Panc1 (cell line): ENCODE data around the gene RUNX3.

Experiments used
- POLR2AphosphoS5 ChIP-seq: IDR thresholded peaks from 2 replicates; pipeline ENCODE4 v1.6.1; 2012; ENCODE audit warnings: mild to moderate bottlenecking, low read depth, low read length, moderate library complexity
- SIN3A ChIP-seq: IDR thresholded peaks from 2 replicates; pipeline ENCODE4 v1.6.1; 2012; ENCODE audit warnings: low read depth, mild to moderate bottlenecking, low read length, moderate library complexity, borderline replicate concordance; ENCODE audit not compliant: insufficient read depth
- TCF7L2 ChIP-seq: IDR thresholded peaks from 2 replicates; pipeline ENCODE4 v1.6.1; 2011; ENCODE audit warnings: mild to moderate bottlenecking, low read depth, low read length, inconsistent platforms
- TF ChIP-seq, protein P1 (sequence below): fragments of 450-650 bp; IDR thresholded peaks from 2 replicates; pipeline ENCODE4 v1.5.1; 2017; ENCODE audit warnings: mild to moderate bottlenecking
- TF ChIP-seq, protein P2 (sequence below), 2 experiments: IDR thresholded peaks; 2 replicates each; pipeline ENCODE4 v1.6.1; 2011 to 2012; ENCODE audit warnings: low read depth in 2 of 2, control low read depth in 1 of 2, low read length in 1 of 2, mild to moderate bottlenecking in 1 of 2, moderate library complexity in 1 of 2; ENCODE audit not compliant: insufficient read depth in 1 of 2

DNA sequence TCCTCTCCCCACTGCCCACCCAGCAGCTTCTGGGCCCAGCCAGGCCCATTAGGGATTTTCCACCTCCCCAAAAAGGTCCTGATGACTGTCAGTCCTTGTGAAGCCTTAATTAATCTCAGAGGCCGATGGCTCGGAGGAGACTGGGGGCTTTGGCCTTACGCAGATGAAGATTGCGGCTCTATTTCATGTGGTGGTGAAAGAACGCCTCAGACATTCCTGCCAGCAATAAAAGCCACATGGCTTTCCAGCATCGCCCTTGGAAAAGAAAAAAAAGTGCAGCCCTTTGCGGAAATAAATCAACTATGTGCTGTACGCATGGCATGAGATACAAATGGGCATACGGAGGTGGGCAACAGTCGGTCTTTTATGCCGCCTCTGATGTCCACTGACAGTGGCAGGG is 6.6 kb upstream of the RUNX3 start:
- TF ChIP-seq, protein P1, sequence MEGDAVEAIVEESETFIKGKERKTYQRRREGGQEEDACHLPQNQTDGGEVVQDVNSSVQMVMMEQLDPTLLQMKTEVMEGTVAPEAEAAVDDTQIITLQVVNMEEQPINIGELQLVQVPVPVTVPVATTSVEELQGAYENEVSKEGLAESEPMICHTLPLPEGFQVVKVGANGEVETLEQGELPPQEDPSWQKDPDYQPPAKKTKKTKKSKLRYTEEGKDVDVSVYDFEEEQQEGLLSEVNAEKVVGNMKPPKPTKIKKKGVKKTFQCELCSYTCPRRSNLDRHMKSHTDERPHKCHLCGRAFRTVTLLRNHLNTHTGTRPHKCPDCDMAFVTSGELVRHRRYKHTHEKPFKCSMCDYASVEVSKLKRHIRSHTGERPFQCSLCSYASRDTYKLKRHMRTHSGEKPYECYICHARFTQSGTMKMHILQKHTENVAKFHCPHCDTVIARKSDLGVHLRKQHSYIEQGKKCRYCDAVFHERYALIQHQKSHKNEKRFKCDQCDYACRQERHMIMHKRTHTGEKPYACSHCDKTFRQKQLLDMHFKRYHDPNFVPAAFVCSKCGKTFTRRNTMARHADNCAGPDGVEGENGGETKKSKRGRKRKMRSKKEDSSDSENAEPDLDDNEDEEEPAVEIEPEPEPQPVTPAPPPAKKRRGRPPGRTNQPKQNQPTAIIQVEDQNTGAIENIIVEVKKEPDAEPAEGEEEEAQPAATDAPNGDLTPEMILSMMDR = no peak
- TF ChIP-seq, protein P2, sequence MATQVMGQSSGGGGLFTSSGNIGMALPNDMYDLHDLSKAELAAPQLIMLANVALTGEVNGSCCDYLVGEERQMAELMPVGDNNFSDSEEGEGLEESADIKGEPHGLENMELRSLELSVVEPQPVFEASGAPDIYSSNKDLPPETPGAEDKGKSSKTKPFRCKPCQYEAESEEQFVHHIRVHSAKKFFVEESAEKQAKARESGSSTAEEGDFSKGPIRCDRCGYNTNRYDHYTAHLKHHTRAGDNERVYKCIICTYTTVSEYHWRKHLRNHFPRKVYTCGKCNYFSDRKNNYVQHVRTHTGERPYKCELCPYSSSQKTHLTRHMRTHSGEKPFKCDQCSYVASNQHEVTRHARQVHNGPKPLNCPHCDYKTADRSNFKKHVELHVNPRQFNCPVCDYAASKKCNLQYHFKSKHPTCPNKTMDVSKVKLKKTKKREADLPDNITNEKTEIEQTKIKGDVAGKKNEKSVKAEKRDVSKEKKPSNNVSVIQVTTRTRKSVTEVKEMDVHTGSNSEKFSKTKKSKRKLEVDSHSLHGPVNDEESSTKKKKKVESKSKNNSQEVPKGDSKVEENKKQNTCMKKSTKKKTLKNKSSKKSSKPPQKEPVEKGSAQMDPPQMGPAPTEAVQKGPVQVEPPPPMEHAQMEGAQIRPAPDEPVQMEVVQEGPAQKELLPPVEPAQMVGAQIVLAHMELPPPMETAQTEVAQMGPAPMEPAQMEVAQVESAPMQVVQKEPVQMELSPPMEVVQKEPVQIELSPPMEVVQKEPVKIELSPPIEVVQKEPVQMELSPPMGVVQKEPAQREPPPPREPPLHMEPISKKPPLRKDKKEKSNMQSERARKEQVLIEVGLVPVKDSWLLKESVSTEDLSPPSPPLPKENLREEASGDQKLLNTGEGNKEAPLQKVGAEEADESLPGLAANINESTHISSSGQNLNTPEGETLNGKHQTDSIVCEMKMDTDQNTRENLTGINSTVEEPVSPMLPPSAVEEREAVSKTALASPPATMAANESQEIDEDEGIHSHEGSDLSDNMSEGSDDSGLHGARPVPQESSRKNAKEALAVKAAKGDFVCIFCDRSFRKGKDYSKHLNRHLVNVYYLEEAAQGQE (IDR thresholded peaks at IDR 0.05; ENCODE audit: insufficient read depth in 1 of 2, low read depth in 2 of 2, low read length in 1 of 2) = no peak
- TF ChIP-seq SIN3A (no peak), POLR2AphosphoS5 (no peak), TCF7L2 (no peak)
